Measurements from ENCODE around the gene FADS1. TPM values are rescaled to one million over a fixed set of nuclear protein-coding genes. Genes with fewer than 3 reads are reported as not detected.

FADS1 gene
- total and polyA plus RNA-seq, 2 of the 8 experiments (the other 6 are each of a cell fraction or from before 2014, with no cell fraction given) = 115 to 141 TPM

- Histone ChIP-seq H3K18ac (ENCODE audit: extremely low read depth, low read length) (no peak overlapping the region), H3K4me2 (ENCODE audit: insufficient read depth in 1 of 2, low read depth in 2 of 2, low read length in 2 of 2) (no peak overlapping the region), H3K9me3 (ENCODE audit: insufficient read depth in 2 of 2, low read depth in 1 of 2, low read length in 1 of 2) (no peaks in the 10 kb centered on the region), H2BK120ac (replicated peaks; ENCODE audit: low read depth, low read length) (no peak overlapping the region), H2AK5ac (ENCODE audit: low read depth, low read length) (no peak overlapping the region), H3K23ac (ENCODE audit: insufficient read length) (no peak overlapping the region), H2BK5ac (ENCODE audit: low read depth, low read length) (no peak overlapping the region), H3K36me3 (ENCODE audit: control insufficient read depth in 2 of 4, insufficient read depth in 4 of 4, low read length in 3 of 4) (peaks cover 53 to 98% (median 82%) of the 10 kb centered on the region in 4 experiments), H4K5ac (ENCODE audit: insufficient read length, low read depth, low read length) (no peak overlapping the region), H3K4me3 (ENCODE audit: extremely low read depth in 1 of 4, insufficient read depth in 2 of 4, low read depth in 3 of 4, low read length in 4 of 4) (no peak overlapping the region), H3K4me1 (replicated peaks in 1 of 4; ENCODE audit: control insufficient read depth in 3 of 4, insufficient read depth in 4 of 4, low read length in 3 of 4) (no peaks in the 10 kb centered on the region), H2BK15ac (ENCODE audit: low read length) (no peak overlapping the region), H4K8ac (ENCODE audit: extremely low read depth, insufficient read depth, low read length) (no peak overlapping the region), H3K14ac (ENCODE audit: insufficient read length) (no peak overlapping the region), H3K79me1 (ENCODE audit: low read depth, low read length) (no peaks in the 10 kb centered on the region; the same call in none of the 2 replicates), H4K20me1 (replicated peaks in 1 of 2; ENCODE audit: control insufficient read depth in 1 of 2, insufficient read depth in 2 of 2, low read length in 2 of 2) (peaks cover 0 to 17% of the 10 kb centered on the region in 2 experiments), H2AFZ (ENCODE audit: low read length) (no peak overlapping the region), H3K4ac (replicated peaks; ENCODE audit: insufficient read length, low read depth, low read length) (no peak overlapping the region), H3K27me3 (replicated peaks in 1 of 4; ENCODE audit: control insufficient read depth in 3 of 4, extremely low read depth in 1 of 4, insufficient read depth in 3 of 4, low read length in 3 of 4) (no peaks in the 10 kb centered on the region), H3K27ac (ENCODE audit: low read depth, low read length) (no peak overlapping the region), H3K23me2 (ENCODE audit: low read depth, low read length) (no peaks in the 10 kb centered on the region), H4K91ac (replicated peaks; ENCODE audit: insufficient read length, low read length) (no peak overlapping the region), H2BK12ac (ENCODE audit: low read depth, low read length) (no peak overlapping the region), H3K56ac (replicated peaks; ENCODE audit: insufficient read length, low read depth, low read length) (no peak overlapping the region), H3K79me2 (ENCODE audit: control insufficient read depth in 1 of 2, insufficient read depth in 2 of 2, low read length in 2 of 2) (no peaks in the 10 kb centered on the region; a peak in 1 of 4 replicates), H3K9ac (replicated peaks in 1 of 4; ENCODE audit: extremely low read depth in 1 of 4, low read depth in 3 of 4, low read length in 3 of 4) (no peak overlapping the region), H2BK20ac (ENCODE audit: low read length) (no peak overlapping the region)
- POLR2A ChIA-PET (ENCODE audit: partially characterized antibody) = interaction anchor here (0.9 to 20.9 kb wide), 10 partner anchors 9 to 859 kb away, joined by 3 to 354 read pairs (median 6); partner anchors contain the start of genes FADS1, FADS2, FEN1 and TMEM258
- CTCF ChIA-PET (ENCODE audit: partially characterized antibody) = interaction anchor here (0.6 to 3.7 kb wide), 5 partner anchors 10 to 180 kb away, joined by 3 to 45 read pairs (median 4); no protein-coding TSS in a partner anchor
- DNase-seq (ENCODE audit: low read depth in 1 of 2, low spot score in 2 of 2) (no peak), FAIRE-seq (no peak)
- TF ChIP-seq POLR2AphosphoS5 (IDR thresholded peaks at IDR 0.05; ENCODE audit: low read depth, low read length) = 0 out of 2 replicates have a peak, but pooled peaks have one; percentile 12
- TF ChIP-seq NRF1 (IDR thresholded peaks at IDR 0.05; ENCODE audit: low read depth, low read length) = no peak
- 98% methylated on average over 5 of the region's 5 CpGs; no CpG with 5 or more reads in 1 of the 2 experiments for WGBS, 2 experiments (ENCODE audit: extremely low coverage in 1 of 2, insufficient coverage in 1 of 2, insufficient read length in 1 of 2, insufficient replicate concordance in 2 of 2, low coverage in 1 of 2, low lambda C conversion rate in 2 of 2, missing lambda C conversion rate in 1 of 2)
These were observed 10.0 kb downstream of the FADS1 start for GRCh38 chr11:61806785-61807184.
